K562 (cell line): ENCODE data around the gene MYH9. TPM values are rescaled to one million over a fixed set of nuclear protein-coding genes. Genes with fewer than 3 reads are reported as not detected.

Experiments used
- ATAC-seq: fragments of 200-7000 bp; cut with Tn5 transposase; 3 replicates; pipeline ENCODE4 v1.9.1; 2020; ENCODE audit warnings: moderate library complexity
- BruUV-seq: library from RNA; stranded (reverse); fragments of 400-500 nt; replicated peaks from 2 replicates; lab custom pipeline; 2021; lab: Mats Ljungman, UMichigan
- CTCF ChIA-PET: fragments of 300-600 bp; formaldehyde crosslinking; extraction: SDS; loops from one replicate; lab custom pipeline; 2021; ENCODE audit warnings: low intra/inter-chr PET ratio; lab: Yijun Ruan, JAX
- POLR2A ChIA-PET: fragments of 300-600, 350-650 bp; sonication (Branson Sonifier 250); formaldehyde crosslinking; extraction: SDS; loops from one replicate; lab custom pipeline; 2021; ENCODE audit warnings: antibody characterized with exemption, inconsistent platforms; lab: Yijun Ruan, JAX
- DNase-seq, 4 experiments: peaks; one replicate each; pipeline versions ENCODE4 v3.0.0 to v3.0.0-alpha.2; 2011 to 2018; ENCODE audit warnings: low spot score in 3 of 4, mixed read lengths in 3 of 4; ENCODE audit errors: extremely low read depth in 1 of 4
- FAIRE-seq: peaks from 2 replicates; lab custom pipeline; 2011; peaks lifted over from hg19 to GRCh38; lab: Jason Lieb, UNC
- H2AFZ ChIP-seq: 2 replicates; pipeline ENCODE4 v1.6.0; 2011; ENCODE audit warnings: low read depth, low read length, control low read depth, inconsistent platforms
- H3K27ac ChIP-seq: fragments of 200-600 bp; 3 replicates; pipeline ENCODE4 v1.8.0; 2011; ENCODE audit warnings: low read depth, mild to moderate bottlenecking, control low read depth, inconsistent platforms, low read length, moderate library complexity, mixed read lengths; ENCODE audit errors: extremely low read depth
- H3K27me3 ChIP-seq, 2 experiments: fragments of 300-600 bp in 1 of 2; 2 replicates in 1 of 2; 3 replicates in 1 of 2; pipeline versions ENCODE4 v1.6.0 to v1.8.0; 2011; ENCODE audit warnings: inconsistent platforms in 2 of 2, low read length in 2 of 2, mild to moderate bottlenecking in 1 of 2, mixed read lengths in 1 of 2, moderate library complexity in 1 of 2; ENCODE audit not compliant: control insufficient read depth in 2 of 2, insufficient read depth in 2 of 2
- H3K36me3 ChIP-seq: fragments of 300-600 bp; 3 replicates; pipeline ENCODE4 v1.8.0; 2011; ENCODE audit warnings: mild to moderate bottlenecking, low read length, inconsistent platforms; ENCODE audit not compliant: control insufficient read depth, insufficient read depth
- H3K4me1 ChIP-seq, 2 experiments: fragments of 200-600 bp in 1 of 2; replicated peaks in 1 of 2; 2 replicates in 1 of 2; 3 replicates in 1 of 2; pipeline versions ENCODE4 v1.5.1 to v1.8.0; 2011; ENCODE audit warnings: inconsistent platforms in 2 of 2, low read length in 2 of 2, mild to moderate bottlenecking in 1 of 2, mixed read lengths in 1 of 2, moderate library complexity in 1 of 2; ENCODE audit not compliant: control insufficient read depth in 2 of 2, insufficient read depth in 2 of 2
- H3K4me2 ChIP-seq: 2 replicates; pipeline ENCODE4 v1.6.1; 2011; ENCODE audit warnings: low read length, control low read depth, inconsistent platforms, mixed read lengths; ENCODE audit not compliant: insufficient read depth
- H3K4me3 ChIP-seq: fragments of 200-600 bp; sonication (generic), shearing (Covaris generic); 2 replicates; pipeline ENCODE4 v1.5.1; 2016; ENCODE audit warnings: control low read depth, inconsistent platforms
- H3K79me2 ChIP-seq: fragments of 200-600 bp; 3 replicates; pipeline ENCODE4 v1.8.0; 2011; ENCODE audit warnings: low read length, inconsistent platforms; ENCODE audit not compliant: control insufficient read depth, insufficient read depth
- H3K9ac ChIP-seq, 2 experiments: 2 replicates each; pipeline versions ENCODE4 v1.6.0 to v1.6.1; 2011; ENCODE audit warnings: low read depth in 2 of 2, low read length in 2 of 2, control low read depth in 1 of 2, inconsistent platforms in 1 of 2, mild to moderate bottlenecking in 1 of 2, mixed read lengths in 1 of 2; ENCODE audit not compliant: insufficient read depth in 1 of 2
- H3K9me1 ChIP-seq: one replicate; pipeline ENCODE4 v1.6.0; 2011; ENCODE audit warnings: inconsistent platforms, mild to moderate bottlenecking, low read length, moderate library complexity; ENCODE audit not compliant: control insufficient read depth, insufficient read depth
- H3K9me3 ChIP-seq: replicated peaks from 2 replicates; pipeline ENCODE4 v1.5.1; 2011; ENCODE audit warnings: low read depth, low read length, inconsistent platforms; ENCODE audit not compliant: control insufficient read depth, insufficient read depth
- H4K20me1 ChIP-seq: replicated peaks from 2 replicates; pipeline ENCODE4 v1.6.1; 2011; ENCODE audit warnings: low read length, inconsistent platforms, mixed read lengths; ENCODE audit not compliant: control insufficient read depth, insufficient read depth
- CEBPB ChIP-seq: fragments of 450-650 bp; IDR thresholded peaks from 2 replicates; pipeline ENCODE4 v1.6.1; 2016; ENCODE audit warnings: missing genetic modification characterization, missing compliant biosample characterization
- ESRRA ChIP-seq: fragments of 450-650 bp; IDR thresholded peaks from 2 replicates; pipeline ENCODE4 v1.6.1; 2014; ENCODE audit warnings: low read depth, mild to moderate bottlenecking, moderate library complexity, borderline replicate concordance
- FOXJ3 ChIP-seq: sonication (generic); formaldehyde crosslinking; IDR thresholded peaks from 2 replicates; pipeline ENCODE4 v1.4.0; 2020; ENCODE audit warnings: mild to moderate bottlenecking, missing genetic modification reagents
- ZFPM2 ChIP-seq: fragments of 250-450 bp; sonication (Bioruptor Pico); IDR thresholded peaks from 2 replicates; pipeline ENCODE4 v1.5.1; 2022; ENCODE audit warnings: mild to moderate bottlenecking
- WGBS: fragments of 100-300 bp; shearing (Covaris generic); methylation state at CpG from one replicate; pipeline ENCODE4 v1.1.6; 2016; ENCODE audit warnings: low coverage, mixed read lengths; ENCODE audit not compliant: insufficient coverage; ENCODE audit errors: missing lambda C conversion rate; 5-methylcytosine and 5-hydroxymethylcytosine counted together
- in situ Hi-C: fragments of 300-500 bp; cut with MboI; formaldehyde crosslinking; loops from 4 replicates; pipeline ENCODE4 v1.15.0; 2018; ENCODE audit warnings: inconsistent platforms, mixed read lengths
- intact Hi-C: fragments of 100-400 bp; cut with micrococcal nuclease; formaldehyde crosslinking; loops from 2 replicates; pipeline ENCODE4 v1.14.2; 2022
- polyA plus RNA-seq, 8 experiments: library from polyadenylated mRNA; depleted of rRNA in 4 of 8; stranded (reverse) in 5 of 8; unstranded in 3 of 8; fragments of >200 nt; fragmentation: Nextera tagmentation in 2 of 8; fragmentation: Illumina TruSeq in 1 of 8; extraction: Ambion mirVana in 2 of 8; extraction: Trizol in 1 of 8; gene quantifications; 2 replicates each; pipeline versions ENCODE4 v1.2.1 to v1.2.3, GENCODE V29; 2011 to 2014; ENCODE audit warnings: inconsistent platforms in 1 of 8, missing spikeins in 1 of 8
- total RNA-seq, 7 experiments: library from RNA; depleted of rRNA in 6 of 7; stranded (reverse); fragments of >200 nt in 6 of 7; fragmentation: Illumina TruSeq in 2 of 7; extraction: Trizol in 2 of 7; gene quantifications; 2 replicates each; pipeline versions ENCODE4 v1.2.1 to v1.2.3, GENCODE V29; 2011 to 2021; ENCODE audit warnings: low replicate concordance in 1 of 7
- TF ChIP-seq, protein P1 (sequence below), 3 experiments: IDR thresholded peaks in 2 of 3; conservative IDR thresholded peaks in 1 of 3; 2 replicates each; pipeline ENCODE4 v1.5.1; 2011 to 2012; ENCODE audit warnings: low read length in 3 of 3, mild to moderate bottlenecking in 3 of 3, control low read depth in 2 of 3, improper control_type of control experiment in 1 of 3, inconsistent platforms in 1 of 3, low read depth in 1 of 3, mixed read lengths in 1 of 3, moderate library complexity in 1 of 3; ENCODE audit not compliant: insufficient read depth in 2 of 3
- TF ChIP-seq, protein P2 (sequence below): fragments of 250-450 bp; sonication (Bioruptor Pico); IDR thresholded peaks from 2 replicates; pipeline ENCODE4 v1.5.0; 2021; ENCODE audit warnings: mild to moderate bottlenecking, borderline replicate concordance

MYH9 gene
- total and polyA plus RNA-seq, 9 of the 15 experiments (the other 6 are each of a cell fraction or from before 2014, with no cell fraction given): 0.71 to 111 (median 24.6) TPM

DNA sequence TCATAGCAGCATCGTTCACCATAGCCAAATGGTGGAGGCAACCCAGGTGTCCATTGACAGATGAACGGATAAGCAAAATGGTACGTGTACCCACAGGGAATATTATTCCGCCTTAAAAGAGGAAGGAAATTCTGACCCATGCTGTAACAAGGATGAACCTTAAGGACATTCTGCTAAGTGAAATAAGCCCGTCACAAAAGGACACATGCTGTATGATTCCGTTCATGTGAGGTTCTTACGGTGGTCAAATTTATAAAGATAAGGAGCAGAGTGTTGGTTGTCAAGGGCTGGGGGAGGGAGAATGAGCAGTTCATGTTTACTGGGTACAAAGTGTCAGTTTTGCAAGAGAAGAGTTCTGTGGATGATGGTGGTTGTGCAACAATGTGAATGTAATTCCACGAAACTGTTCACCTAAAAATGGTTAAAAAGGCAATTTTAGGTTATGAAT is 108.5 kb downstream of the MYH9 start:
- no peak overlapping the region for H3K4me3 ChIP-seq

DNA sequence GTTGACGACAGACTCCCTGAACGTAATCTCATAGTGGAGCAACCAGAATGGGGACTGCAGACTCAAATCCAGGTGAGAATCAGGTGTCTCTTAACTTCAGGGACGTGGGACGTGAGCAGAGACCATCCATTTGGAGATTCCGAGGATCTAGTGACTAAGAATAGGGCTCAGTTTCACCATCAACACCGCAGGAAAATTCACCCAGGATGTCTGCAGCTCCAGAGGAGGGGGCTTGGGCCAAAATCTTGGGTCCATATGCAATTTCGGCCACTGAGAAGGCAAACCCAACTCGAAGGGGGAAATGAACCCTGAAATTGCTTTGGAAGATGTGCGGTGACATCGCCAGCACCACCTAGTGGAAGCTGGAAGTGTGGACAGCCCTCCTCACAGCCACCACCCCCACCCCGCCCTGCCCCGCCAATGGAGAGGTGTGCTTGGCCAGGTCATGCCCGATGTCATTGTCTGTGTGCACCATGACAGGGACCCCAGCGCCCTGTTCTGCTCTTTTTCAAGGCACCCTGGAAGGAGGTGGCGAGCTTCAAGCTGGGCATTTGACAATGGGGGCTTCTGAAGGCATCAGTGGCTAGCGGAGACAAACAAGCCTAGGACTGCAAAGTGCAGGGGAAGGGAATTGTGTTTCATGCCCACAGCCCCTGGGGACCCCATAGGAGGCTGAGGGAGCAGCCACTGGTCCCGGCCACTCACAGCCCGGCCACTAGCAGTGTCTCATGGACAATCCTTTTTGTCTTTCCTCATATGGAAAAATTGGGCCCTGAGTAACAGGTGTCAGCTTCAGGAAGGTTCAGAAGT is 110.1 kb downstream of the MYH9 start:
- FAIRE-seq: peak; percentile 80
- H3K9me3 ChIP-seq: no peaks in the 10 kb centered on the region
- H3K27ac ChIP-seq: no peak overlapping the region
- no peaks in the 10 kb centered on the region for H3K79me2 ChIP-seq
- ATAC-seq: peak; percentile 96
- no TSS peak for BruUV-seq
- POLR2A ChIA-PET: interaction anchor here (0.6 to 0.7 kb wide), 2 partner anchors 16 to 146 kb away, joined by 3 read pairs; no protein-coding TSS in a partner anchor
- 34% methylated on average over 13 of the region's 18 CpGs for WGBS
- peak overlapping the region; percentile 70 for H2AFZ ChIP-seq
- peak overlapping the region; percentile 46 for H3K4me2 ChIP-seq
- no peak overlapping the region for H3K9ac ChIP-seq
- H3K4me1 ChIP-seq: peaks cover 0 to 4% of the 10 kb centered on the region in 2 experiments; a peak in 3 of 5 replicates
- intact Hi-C loops (loop anchor here (5.0 kb wide), 1 partner anchor 40 kb away; the partner anchor contains the start of gene APOL2), in situ Hi-C loops (no loop called here)
- peaks cover 18% of the 10 kb centered on the region; the same call in 1 of the 3 replicates for H3K36me3 ChIP-seq
- no peaks in the 10 kb centered on the region for H4K20me1 ChIP-seq
- H3K4me3 ChIP-seq: no peak overlapping the region
- H3K9me1 ChIP-seq: no peaks in the 10 kb centered on the region
- peak; percentile 66 to 73 (median 67) for DNase-seq
- no peaks in the 10 kb centered on the region for H3K27me3 ChIP-seq
- CTCF ChIA-PET: interaction anchor here (1.1 kb wide), 1 partner anchor 133 kb away, joined by 4 read pairs; no protein-coding TSS in a partner anchor
- TF ChIP-seq FOXJ3 (CRISPR knock-in tag) (no peak), ESRRA (no peak)
- TF ChIP-seq, protein P1, sequence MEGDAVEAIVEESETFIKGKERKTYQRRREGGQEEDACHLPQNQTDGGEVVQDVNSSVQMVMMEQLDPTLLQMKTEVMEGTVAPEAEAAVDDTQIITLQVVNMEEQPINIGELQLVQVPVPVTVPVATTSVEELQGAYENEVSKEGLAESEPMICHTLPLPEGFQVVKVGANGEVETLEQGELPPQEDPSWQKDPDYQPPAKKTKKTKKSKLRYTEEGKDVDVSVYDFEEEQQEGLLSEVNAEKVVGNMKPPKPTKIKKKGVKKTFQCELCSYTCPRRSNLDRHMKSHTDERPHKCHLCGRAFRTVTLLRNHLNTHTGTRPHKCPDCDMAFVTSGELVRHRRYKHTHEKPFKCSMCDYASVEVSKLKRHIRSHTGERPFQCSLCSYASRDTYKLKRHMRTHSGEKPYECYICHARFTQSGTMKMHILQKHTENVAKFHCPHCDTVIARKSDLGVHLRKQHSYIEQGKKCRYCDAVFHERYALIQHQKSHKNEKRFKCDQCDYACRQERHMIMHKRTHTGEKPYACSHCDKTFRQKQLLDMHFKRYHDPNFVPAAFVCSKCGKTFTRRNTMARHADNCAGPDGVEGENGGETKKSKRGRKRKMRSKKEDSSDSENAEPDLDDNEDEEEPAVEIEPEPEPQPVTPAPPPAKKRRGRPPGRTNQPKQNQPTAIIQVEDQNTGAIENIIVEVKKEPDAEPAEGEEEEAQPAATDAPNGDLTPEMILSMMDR (IDR thresholded peaks at IDR 0.05 in 2 of 3, conservative IDR thresholded peaks at IDR 0.05 in 1 of 3; ENCODE audit: insufficient read depth in 2 of 3, low read depth in 1 of 3, low read length in 3 of 3): peak; percentile 70 to 79 (median 71)
- TF ChIP-seq, protein P2, sequence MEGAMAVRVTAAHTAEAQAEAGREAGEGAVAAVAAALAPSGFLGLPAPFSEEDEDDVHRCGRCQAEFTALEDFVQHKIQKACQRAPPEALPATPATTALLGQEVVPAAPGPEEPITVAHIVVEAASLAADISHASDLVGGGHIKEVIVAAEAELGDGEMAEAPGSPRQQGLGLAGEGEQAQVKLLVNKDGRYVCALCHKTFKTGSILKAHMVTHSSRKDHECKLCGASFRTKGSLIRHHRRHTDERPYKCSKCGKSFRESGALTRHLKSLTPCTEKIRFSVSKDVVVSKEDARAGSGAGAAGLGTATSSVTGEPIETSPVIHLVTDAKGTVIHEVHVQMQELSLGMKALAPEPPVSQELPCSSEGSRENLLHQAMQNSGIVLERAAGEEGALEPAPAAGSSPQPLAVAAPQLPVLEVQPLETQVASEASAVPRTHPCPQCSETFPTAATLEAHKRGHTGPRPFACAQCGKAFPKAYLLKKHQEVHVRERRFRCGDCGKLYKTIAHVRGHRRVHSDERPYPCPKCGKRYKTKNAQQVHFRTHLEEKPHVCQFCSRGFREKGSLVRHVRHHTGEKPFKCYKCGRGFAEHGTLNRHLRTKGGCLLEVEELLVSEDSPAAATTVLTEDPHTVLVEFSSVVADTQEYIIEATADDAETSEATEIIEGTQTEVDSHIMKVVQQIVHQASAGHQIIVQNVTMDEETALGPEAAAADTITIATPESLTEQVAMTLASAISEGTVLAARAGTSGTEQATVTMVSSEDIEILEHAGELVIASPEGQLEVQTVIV (CRISPR knock-in tag): no peak

More for the DNA sequence above, 108.5 kb downstream of the MYH9 start:
- no peak overlapping the region for H2AFZ ChIP-seq
- 63% methylated on average over 8 of the region's 8 CpGs for WGBS
- ATAC-seq (no peak), DNase-seq (no peak), FAIRE-seq (no peak)
- no peaks in the 10 kb centered on the region for H3K27me3 ChIP-seq
- no TSS peak for BruUV-seq
- H3K36me3 ChIP-seq: peaks cover 29% of the 10 kb centered on the region; the same call in 1 of the 3 replicates
- ChIA-PET POLR2A (interaction anchor here (0.7 kb wide), 1 partner anchor 53 kb away, joined by 3 read pairs; no protein-coding TSS in a partner anchor), CTCF (no interaction called here)
- no peaks in the 10 kb centered on the region for H3K9me1 ChIP-seq
- in situ Hi-C loops (no loop called here), intact Hi-C loops (loop anchor here (5.0 kb wide), 1 partner anchor 42 kb away; the partner anchor contains the start of gene APOL2)
- no peak overlapping the region for H3K4me2 ChIP-seq
- H3K9me3 ChIP-seq: no peaks in the 10 kb centered on the region
- no peak overlapping the region for H3K27ac ChIP-seq
- no peaks in the 10 kb centered on the region for H4K20me1 ChIP-seq
- no peak overlapping the region for H3K9ac ChIP-seq
- peaks cover 0 to 4% of the 10 kb centered on the region in 2 experiments; a peak in 3 of 5 replicates for H3K4me1 ChIP-seq
- TF ChIP-seq ZFPM2 (no peak), CEBPB (tag) (0 out of 2 replicates have a peak, but pooled peaks have one; percentile 22)
- TF ChIP-seq, all 486 proteins: peak for 1
- no peaks in the 10 kb centered on the region for H3K79me2 ChIP-seq
